ENCODE results near the gene MBNL2. TPM values are rescaled to one million over a fixed set of nuclear protein-coding genes. Genes with fewer than 3 reads are reported as not detected.

The MBNL2 gene
- total and polyA plus RNA-seq, 5 donors from 2014 or later: 15.6 to 37.2 (median 17.6) TPM

DNA sequence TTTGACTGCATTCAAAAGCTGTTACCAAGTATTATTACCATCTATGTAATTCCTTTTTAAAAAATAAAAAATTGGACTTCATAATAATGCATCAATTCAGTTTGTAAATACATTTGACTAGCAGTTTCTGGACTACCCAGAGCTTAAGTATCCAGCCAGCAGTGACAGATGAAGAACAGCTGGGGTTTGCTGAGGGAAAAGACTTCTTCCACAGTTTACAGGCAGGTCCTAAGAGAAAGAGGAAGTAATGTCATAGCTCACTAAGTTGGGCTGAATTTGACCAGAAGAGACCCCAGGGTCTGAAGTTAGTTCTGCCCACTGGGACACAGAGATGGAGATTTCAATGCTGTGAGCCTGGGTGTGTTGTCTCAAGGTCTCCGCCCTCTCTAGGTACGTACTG is 96.4 kb downstream of the MBNL2 start:
- Mint-ChIP-seq H3K27me3 (no peaks in the 10 kb centered on the region), H3K4me1 (peaks cover 18 to 44% (median 31%) of the 10 kb centered on the region in 4 donors), H3K9me3 (peaks cover 0 to 5% (median 0%) of the 10 kb centered on the region in 7 donors), H3K4me3 (no peak overlapping the region), H3K36me3 (peaks cover 30% of the 10 kb centered on the region), H3K27ac (no peak overlapping the region)
- Histone ChIP-seq H3K4me3 (ENCODE audit: low read depth, low read length) (no peak overlapping the region), H3K4me1 (ENCODE audit: control insufficient read depth, insufficient read depth, low read length, poor library complexity, severe bottlenecking) (no peaks in the 10 kb centered on the region), H3K36me3 (ENCODE audit: control insufficient read depth, insufficient read depth, low read length) (no peaks in the 10 kb centered on the region), H3K27ac (ENCODE audit: insufficient read depth, low read length, poor library complexity, severe bottlenecking) (no peak overlapping the region), H3K27me3 (ENCODE audit: control insufficient read depth, insufficient read depth, low read length) (no peaks in the 10 kb centered on the region), H3K9me3 (ENCODE audit: control insufficient read depth in 2 of 2, low read length in 2 of 2) (no peaks in the 10 kb centered on the region)
- ATAC-seq (ENCODE audit: low read depth in 2 of 2) (no peak), DNase-seq (no peak)

DNA sequence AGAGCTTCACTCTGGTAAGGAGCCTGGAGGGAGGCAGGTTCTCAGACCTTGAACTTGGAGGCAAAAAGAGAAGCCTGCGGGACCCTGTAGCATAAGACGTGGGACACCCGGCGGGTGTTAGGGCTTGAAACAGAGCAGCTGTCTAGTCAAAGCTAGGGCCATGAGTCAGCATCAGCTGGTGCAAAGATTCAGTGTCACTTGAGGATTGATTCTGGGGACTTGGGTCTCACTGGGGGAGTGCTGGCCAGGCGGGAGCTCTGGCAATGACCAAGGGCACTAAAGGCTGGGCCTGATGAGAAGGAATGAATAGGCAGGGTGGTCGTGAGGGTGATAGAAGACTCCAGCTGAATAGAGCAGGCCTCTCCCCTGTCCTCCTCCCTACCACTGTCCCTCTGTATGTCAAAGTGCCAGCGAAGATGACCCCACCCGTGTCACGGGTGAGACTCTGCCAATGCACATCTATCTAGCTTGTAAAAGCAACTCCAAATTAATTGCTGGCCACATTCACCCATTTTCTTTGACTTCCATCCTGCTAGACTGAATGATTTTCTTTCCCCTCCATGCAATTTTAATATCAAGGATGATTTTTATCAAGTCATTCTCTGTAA is 97.1 kb downstream of the MBNL2 start:
- no peak for DNase-seq
- ATAC-seq (ENCODE audit: low read depth in 2 of 2): no peak
- peaks cover 18 to 44% (median 31%) of the 10 kb centered on the region in 4 donors for H3K4me1 Mint-ChIP-seq
- peaks cover 0 to 3% (median 0%) of the 10 kb centered on the region in 7 donors for H3K9me3 Mint-ChIP-seq
- H3K27me3 ChIP-seq (ENCODE audit: control insufficient read depth, insufficient read depth, low read length): no peaks in the 10 kb centered on the region
- H3K36me3 ChIP-seq (ENCODE audit: control insufficient read depth, insufficient read depth, low read length): no peaks in the 10 kb centered on the region
- H3K4me3 Mint-ChIP-seq: peak overlapping the region in 1 of 4 donors; percentile 56
- no peak overlapping the region for H3K4me3 ChIP-seq (ENCODE audit: low read depth, low read length)
- H3K9me3 ChIP-seq (ENCODE audit: control insufficient read depth in 2 of 2, low read length in 2 of 2): no peaks in the 10 kb centered on the region
- no peaks in the 10 kb centered on the region for H3K27me3 Mint-ChIP-seq
- H3K27ac ChIP-seq (ENCODE audit: insufficient read depth, low read length, poor library complexity, severe bottlenecking): no peak overlapping the region
- peaks cover 30% of the 10 kb centered on the region for H3K36me3 Mint-ChIP-seq
- H3K27ac Mint-ChIP-seq: no peak overlapping the region
- H3K4me1 ChIP-seq (ENCODE audit: control insufficient read depth, insufficient read depth, low read length, poor library complexity, severe bottlenecking): no peaks in the 10 kb centered on the region

DNA sequence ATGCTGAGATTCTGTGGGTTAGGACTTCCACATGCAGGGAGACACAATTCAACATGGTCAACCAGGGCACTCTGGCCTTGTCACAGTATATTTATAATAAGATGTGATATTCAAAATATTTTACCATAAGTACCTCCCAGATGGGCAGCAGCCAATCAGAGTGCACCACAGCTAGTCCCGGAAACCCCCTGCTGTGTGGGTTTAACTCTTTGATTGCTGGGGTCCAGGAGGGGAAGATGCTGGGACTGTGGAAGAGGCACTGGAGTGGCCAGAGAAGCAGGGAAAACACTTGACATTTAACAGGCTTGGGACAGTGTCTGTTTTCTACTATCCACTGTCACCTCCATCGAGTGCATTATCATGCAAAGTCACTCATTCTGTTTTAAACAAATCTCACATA is 99.0 kb downstream of the MBNL2 start:
- peaks cover 15 to 43% (median 32%) of the 10 kb centered on the region in 4 donors for H3K4me1 Mint-ChIP-seq

DNA sequence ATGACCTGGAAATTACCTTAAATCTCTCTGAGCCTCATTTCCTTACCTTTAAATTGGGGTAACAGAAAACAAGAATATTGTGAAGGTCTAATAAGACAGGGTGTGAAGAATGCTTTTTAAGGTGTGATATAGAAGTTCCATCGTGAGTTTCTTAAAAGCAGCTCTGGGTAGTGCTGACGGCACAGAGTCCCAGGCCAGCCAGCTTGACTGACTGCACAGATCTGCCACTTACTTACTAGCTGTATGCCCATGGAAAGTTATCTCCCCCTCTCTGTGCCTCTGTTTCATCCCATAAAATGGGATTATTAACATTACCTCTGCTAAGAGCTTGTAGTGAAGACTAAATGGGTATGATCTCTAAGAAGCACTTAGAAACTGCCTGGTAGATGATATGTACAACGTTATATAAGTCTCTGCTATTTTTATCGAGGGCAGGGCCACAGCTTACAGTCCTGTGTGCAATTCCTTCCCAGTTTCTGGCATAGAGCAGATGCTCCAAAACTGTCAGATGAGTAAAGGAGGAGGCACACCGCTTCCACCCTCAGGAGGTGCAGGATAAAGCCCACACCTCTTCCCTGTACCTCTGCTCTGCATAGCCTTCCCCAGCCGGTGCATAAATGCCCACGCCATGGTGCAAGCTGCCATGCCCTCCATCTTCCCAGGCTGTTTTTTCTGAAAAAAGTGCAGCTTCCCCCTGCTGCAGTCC is 99.6 kb downstream of the MBNL2 start:
- H3K27ac Mint-ChIP-seq: peak overlapping the region in 1 of 3 donors; percentile 21
- ATAC-seq (ENCODE audit: low read depth in 2 of 2): no peak
- H3K27ac ChIP-seq (ENCODE audit: insufficient read depth, low read length, poor library complexity, severe bottlenecking): no peak overlapping the region
- no peaks in the 10 kb centered on the region for H3K27me3 Mint-ChIP-seq
- peaks cover 0 to 2% (median 0%) of the 10 kb centered on the region in 7 donors for H3K9me3 Mint-ChIP-seq
- H3K4me3 ChIP-seq (ENCODE audit: low read depth, low read length): no peak overlapping the region
- H3K27me3 ChIP-seq (ENCODE audit: control insufficient read depth, insufficient read depth, low read length): no peaks in the 10 kb centered on the region
- no peaks in the 10 kb centered on the region for H3K9me3 ChIP-seq (ENCODE audit: control insufficient read depth in 2 of 2, low read length in 2 of 2)
- H3K36me3 ChIP-seq (ENCODE audit: control insufficient read depth, insufficient read depth, low read length): no peaks in the 10 kb centered on the region
- H3K4me1 ChIP-seq (ENCODE audit: control insufficient read depth, insufficient read depth, low read length, poor library complexity, severe bottlenecking): no peaks in the 10 kb centered on the region
- no peak for DNase-seq
- H3K36me3 Mint-ChIP-seq: peaks cover 17% of the 10 kb centered on the region
- H3K4me3 Mint-ChIP-seq: no peak overlapping the region
- peaks cover 15 to 42% (median 29%) of the 10 kb centered on the region in 4 donors for H3K4me1 Mint-ChIP-seq

More for the DNA sequence above, 99.0 kb downstream of the MBNL2 start:
- H3K4me3 ChIP-seq (ENCODE audit: low read depth, low read length): no peak overlapping the region
- Mint-ChIP-seq H3K27ac (no peak overlapping the region), H3K27me3 (no peaks in the 10 kb centered on the region), H3K36me3 (peaks cover 24% of the 10 kb centered on the region), H3K4me3 (no peak overlapping the region), H3K9me3 (peaks cover 0 to 3% (median 0%) of the 10 kb centered on the region in 7 donors)
- H3K4me1 ChIP-seq (ENCODE audit: control insufficient read depth, insufficient read depth, low read length, poor library complexity, severe bottlenecking): no peaks in the 10 kb centered on the region
- no peak for ATAC-seq (ENCODE audit: low read depth in 2 of 2)
- no peaks in the 10 kb centered on the region for H3K27me3 ChIP-seq (ENCODE audit: control insufficient read depth, insufficient read depth, low read length)
- H3K9me3 ChIP-seq (ENCODE audit: control insufficient read depth in 2 of 2, low read length in 2 of 2): no peaks in the 10 kb centered on the region
- no peaks in the 10 kb centered on the region for H3K36me3 ChIP-seq (ENCODE audit: control insufficient read depth, insufficient read depth, low read length)
- no peak overlapping the region for H3K27ac ChIP-seq (ENCODE audit: insufficient read depth, low read length, poor library complexity, severe bottlenecking)
- no peak for DNase-seq

DNA sequence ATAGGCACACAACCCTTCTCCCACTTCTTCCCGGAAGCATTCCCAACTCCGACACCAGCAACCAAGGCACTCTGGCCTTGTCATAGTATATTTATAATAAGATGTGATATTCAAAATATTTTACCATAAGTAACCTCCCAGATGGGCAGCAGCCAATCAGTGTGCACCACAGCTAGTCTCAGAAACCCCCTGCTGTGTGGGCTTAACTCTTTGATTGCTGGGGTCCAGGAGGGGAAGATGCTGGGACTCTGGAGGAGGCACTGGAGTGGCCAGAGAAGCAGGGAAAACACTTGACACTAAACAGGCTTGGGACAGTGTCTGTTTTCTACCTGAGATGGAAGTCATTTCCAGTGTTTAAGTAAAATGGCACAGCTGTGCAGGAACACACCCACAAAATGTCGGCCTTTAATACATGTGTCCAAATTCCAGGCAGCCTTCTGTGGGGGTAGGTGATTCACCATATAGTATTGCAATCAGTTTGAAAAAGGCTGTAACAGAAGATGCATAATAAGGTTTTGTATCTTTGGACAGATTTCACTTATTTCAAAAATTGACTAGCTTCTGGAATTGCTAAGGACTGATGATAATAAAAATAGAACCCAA is 100.7 kb downstream of the MBNL2 start:
- ATAC-seq (ENCODE audit: low read depth in 2 of 2): no peak
- H3K36me3 Mint-ChIP-seq: peaks cover 15% of the 10 kb centered on the region

DNA sequence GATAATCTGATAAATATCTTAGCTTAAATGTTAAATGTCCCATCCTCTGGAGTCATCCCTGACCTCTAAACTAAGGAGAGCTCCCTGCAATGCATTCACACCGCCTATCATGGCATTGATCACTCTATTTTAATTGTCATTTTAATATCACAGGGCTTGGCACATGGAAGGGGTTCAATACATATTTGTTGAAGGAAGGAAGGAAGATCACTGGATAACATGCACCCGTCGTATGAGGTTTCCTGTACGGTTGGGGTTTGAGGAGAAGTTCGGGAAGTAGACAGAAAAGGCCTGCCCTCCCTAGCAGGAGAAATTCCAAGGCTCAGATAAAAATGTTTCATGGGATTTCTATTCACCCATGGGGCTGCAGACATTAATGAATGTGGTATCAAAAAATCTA is 102.0 kb downstream of the MBNL2 start:
- H3K4me3 ChIP-seq (ENCODE audit: low read depth, low read length): no peak overlapping the region
- Mint-ChIP-seq H3K4me3 (no peak overlapping the region), H3K27me3 (no peaks in the 10 kb centered on the region), H3K9me3 (peaks cover 0 to 2% (median 0%) of the 10 kb centered on the region in 7 donors), H3K36me3 (peaks cover 17% of the 10 kb centered on the region), H3K4me1 (peaks cover 17 to 34% (median 28%) of the 10 kb centered on the region in 4 donors), H3K27ac (no peak overlapping the region)
- ATAC-seq (ENCODE audit: low read depth in 2 of 2): no peak
- H3K27me3 ChIP-seq (ENCODE audit: control insufficient read depth, insufficient read depth, low read length): no peaks in the 10 kb centered on the region
- no peaks in the 10 kb centered on the region for H3K4me1 ChIP-seq (ENCODE audit: control insufficient read depth, insufficient read depth, low read length, poor library complexity, severe bottlenecking)
- no peaks in the 10 kb centered on the region for H3K36me3 ChIP-seq (ENCODE audit: control insufficient read depth, insufficient read depth, low read length)
- H3K9me3 ChIP-seq (ENCODE audit: control insufficient read depth in 2 of 2, low read length in 2 of 2): no peaks in the 10 kb centered on the region
- no peak for DNase-seq
- H3K27ac ChIP-seq (ENCODE audit: insufficient read depth, low read length, poor library complexity, severe bottlenecking): no peak overlapping the region

More for the DNA sequence above, 100.7 kb downstream of the MBNL2 start:
- H3K27me3 Mint-ChIP-seq: no peaks in the 10 kb centered on the region
- H3K27ac ChIP-seq (ENCODE audit: insufficient read depth, low read length, poor library complexity, severe bottlenecking): no peak overlapping the region
- no peaks in the 10 kb centered on the region for H3K36me3 ChIP-seq (ENCODE audit: control insufficient read depth, insufficient read depth, low read length)
- peaks cover 18 to 36% (median 30%) of the 10 kb centered on the region in 4 donors for H3K4me1 Mint-ChIP-seq
- no peaks in the 10 kb centered on the region for H3K4me1 ChIP-seq (ENCODE audit: control insufficient read depth, insufficient read depth, low read length, poor library complexity, severe bottlenecking)
- no peaks in the 10 kb centered on the region for H3K27me3 ChIP-seq (ENCODE audit: control insufficient read depth, insufficient read depth, low read length)
- H3K4me3 Mint-ChIP-seq: no peak overlapping the region
- peak overlapping the region in 1 of 3 donors; percentile 45 for H3K27ac Mint-ChIP-seq
- H3K9me3 ChIP-seq (ENCODE audit: control insufficient read depth in 2 of 2, low read length in 2 of 2): no peaks in the 10 kb centered on the region
- peaks cover 0 to 2% (median 0%) of the 10 kb centered on the region in 7 donors for H3K9me3 Mint-ChIP-seq
- no peak for DNase-seq
- H3K4me3 ChIP-seq (ENCODE audit: low read depth, low read length): no peak overlapping the region

DNA sequence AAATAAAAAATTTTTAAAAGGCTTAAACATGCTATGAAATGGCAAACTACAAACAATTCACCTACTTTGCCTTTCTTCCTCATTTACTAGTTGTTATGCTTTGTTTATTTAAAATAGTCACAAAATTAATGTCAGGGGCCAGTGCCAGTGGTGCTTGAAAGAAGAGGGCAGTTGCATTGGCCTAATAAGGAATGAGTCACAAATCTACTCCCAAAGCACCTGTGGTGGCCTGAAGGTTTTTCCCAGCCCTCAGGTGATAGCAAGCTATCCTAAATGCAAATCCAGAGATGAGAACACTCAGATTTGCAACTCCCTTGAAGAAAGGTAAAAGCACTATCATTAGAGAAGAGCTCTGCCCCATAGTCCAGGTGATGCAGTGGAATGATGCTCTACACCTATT is 103.6 kb downstream of the MBNL2 start:
- Histone ChIP-seq H3K27ac (ENCODE audit: insufficient read depth, low read length, poor library complexity, severe bottlenecking) (no peak overlapping the region), H3K4me3 (ENCODE audit: low read depth, low read length) (no peak overlapping the region), H3K4me1 (ENCODE audit: control insufficient read depth, insufficient read depth, low read length, poor library complexity, severe bottlenecking) (no peaks in the 10 kb centered on the region), H3K36me3 (ENCODE audit: control insufficient read depth, insufficient read depth, low read length) (no peaks in the 10 kb centered on the region), H3K27me3 (ENCODE audit: control insufficient read depth, insufficient read depth, low read length) (no peaks in the 10 kb centered on the region), H3K9me3 (ENCODE audit: control insufficient read depth in 2 of 2, low read length in 2 of 2) (no peaks in the 10 kb centered on the region)
- DNase-seq: no peak
- Mint-ChIP-seq H3K4me1 (peaks cover 11 to 44% (median 28%) of the 10 kb centered on the region in 4 donors), H3K9me3 (peaks cover 0 to 2% (median 0%) of the 10 kb centered on the region in 7 donors), H3K36me3 (peaks cover 15% of the 10 kb centered on the region), H3K27me3 (no peaks in the 10 kb centered on the region), H3K4me3 (no peak overlapping the region), H3K27ac (peak overlapping the region in 1 of 3 donors; percentile 67)
- ATAC-seq (ENCODE audit: low read depth in 2 of 2): no peak
